A549 treated with ZK216348 at 1 μM for 4 hours (cell line): Measurements from ENCODE around the gene ZNF212. TPM values are rescaled to one million over a fixed set of nuclear protein-coding genes. Genes with fewer than 3 reads are reported as not detected.

Source experiments
- total RNA-seq: library from RNA; stranded (reverse); fragments of 200-300 nt; extraction: Qiagen RNA extraction; gene quantifications from 5 replicates; pipeline ENCODE4 v1.2.3, GENCODE V29; 2022; ENCODE audit warnings: low read depth

ZNF212 gene
- total RNA-seq: 8.7 to 11.7 TPM (median 11.1 TPM) in 5 replicates

DNA sequence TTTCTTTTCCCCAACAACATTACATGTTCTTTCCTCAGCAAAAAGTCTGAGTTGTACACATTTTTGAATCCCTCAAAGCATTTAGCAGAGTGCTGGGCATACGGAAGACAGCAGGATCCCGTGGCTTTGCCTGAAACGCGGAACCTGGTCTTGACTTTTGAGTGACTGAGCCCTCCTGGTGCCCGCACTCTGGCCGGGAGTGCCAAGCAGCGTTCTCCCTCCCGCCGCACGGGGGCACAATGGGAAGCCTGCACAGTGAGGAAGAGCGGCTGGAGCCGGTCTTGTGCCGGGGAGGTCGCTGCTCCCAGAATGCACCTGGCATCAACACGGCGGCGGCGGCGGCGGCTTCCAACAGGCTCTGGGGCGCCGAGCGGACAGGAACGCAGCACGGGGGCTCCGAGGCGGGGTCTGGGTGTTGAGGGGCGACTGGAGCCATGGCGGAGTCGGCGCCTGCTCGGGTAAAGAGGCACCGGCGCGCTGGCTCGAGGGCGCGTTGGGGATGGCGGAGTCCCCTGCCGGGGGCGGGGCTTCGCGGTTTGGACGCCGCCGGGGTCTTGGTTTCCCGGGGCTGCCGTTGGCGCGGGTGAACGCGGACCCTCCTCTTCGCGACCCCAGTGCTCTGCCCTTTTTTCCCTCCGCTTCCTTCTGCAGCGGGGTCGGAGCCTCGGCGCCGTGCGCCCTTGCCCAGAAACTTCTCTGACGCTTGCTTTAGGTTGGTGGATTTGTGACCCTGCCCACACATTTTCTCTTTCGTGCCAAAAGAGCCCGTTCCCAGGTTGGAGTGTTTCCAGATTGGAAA lies at the start of gene ZNF212:
ZNF212 (plus strand) TSS at position 307 of the 799 bp plus-strand sequence; CDS start at position 435, 128 bp downstream.

DNA sequence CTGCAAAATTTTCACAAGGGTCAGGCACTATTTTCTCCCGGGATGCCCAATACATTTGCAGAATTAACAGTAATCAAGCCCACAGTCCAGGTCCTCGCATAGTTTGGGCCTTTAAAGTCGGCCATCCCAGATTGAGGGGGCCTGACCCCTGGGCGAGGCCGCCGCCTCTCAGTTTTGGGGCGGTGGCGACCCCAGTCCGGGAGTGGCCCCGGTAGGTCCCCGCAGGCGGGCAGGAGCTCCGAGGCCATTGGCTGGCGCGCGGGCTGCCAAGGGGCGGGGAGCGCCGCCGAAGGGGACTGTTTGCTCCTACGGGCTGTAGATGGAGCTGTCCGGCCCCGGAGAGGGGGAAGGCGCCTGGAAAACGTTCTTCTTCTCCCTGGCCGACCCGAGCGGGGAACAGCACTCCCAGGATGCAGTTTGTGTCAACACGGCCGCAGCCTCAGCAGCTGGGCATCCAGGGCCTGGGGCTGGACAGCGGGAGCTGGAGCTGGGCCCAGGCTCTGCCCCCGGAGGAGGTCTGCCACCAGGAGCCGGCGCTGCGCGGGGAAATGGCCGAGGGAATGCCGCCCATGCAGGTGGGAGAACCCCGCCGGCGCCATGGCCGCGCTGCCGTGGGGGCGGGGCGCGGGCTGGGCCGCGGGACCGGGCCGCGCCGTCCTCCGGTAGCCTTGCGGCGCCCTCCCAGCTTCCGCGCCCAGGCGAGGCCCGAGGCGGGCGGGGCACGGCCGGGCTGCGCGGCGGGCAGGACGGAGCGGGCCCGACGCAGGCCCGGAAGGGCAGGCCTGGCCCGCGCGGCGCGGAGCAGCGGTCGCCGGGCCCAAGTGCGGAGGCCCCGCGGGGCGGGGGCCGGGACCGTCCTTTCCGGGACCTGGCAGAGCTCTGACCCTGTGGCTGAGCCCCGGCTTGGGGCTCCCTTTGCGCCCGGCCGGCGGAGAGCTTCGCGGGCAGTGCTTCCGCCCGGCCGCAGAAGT lies 44.0 kb upstream of the ZNF212 start, which contains the start of gene ZNF282:
ZNF282 (plus strand) TSS at position 367 of the 971 bp plus-strand sequence; CDS start at position 411, 44 bp downstream.

DNA sequence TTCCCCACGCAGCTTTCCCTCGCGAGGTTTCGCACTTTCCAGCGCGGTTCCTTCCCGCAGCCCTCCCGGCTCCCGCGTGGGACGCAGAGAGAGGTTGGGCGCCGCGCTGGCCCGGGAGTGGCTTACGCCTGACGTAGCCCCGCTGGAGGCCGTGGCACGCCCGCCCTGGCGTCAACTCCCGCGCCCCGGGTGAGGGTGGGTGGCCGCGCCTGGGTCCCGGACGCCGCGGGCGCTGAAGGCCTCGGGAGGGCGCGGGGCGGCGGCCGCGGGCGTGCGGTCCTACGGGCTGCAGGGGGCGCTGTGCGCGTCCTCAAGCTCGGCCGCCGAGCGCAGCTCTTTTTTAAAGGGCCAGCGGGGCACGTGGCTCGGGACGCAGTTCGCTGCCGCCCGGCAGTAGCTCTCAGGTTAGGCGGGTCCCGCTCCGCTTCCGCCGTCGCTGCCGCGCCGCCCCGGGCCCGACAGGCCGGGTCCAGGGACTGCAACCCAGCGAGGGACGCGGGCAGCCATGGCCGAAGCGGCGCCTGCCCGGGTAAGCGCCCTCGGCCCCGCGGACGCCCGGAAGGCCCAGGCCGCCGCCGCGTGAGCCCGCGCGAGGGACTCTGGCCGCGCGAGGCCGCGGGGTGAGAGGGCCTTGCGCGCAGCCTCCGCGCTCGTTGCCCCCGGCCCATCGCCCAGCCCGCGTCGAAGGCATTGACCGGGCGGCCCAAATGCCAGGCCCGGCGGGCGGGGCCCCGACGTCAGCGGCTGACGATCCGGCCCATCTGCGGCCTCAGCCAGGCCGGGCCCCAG lies 22.6 kb downstream of the ZNF212 start, which contains the start of gene ZNF783:
ZNF783 (plus strand) TSS at position 368 of the 789 bp plus-strand sequence; CDS start at position 506, 138 bp downstream.

Other genes with a start within 250 kb of the ZNF212 start
- 171 to 184 TPM (median 176 TPM) in 5 replicates for gene PDIA4, start 211.1 kb upstream of the ZNF212 start, total RNA-seq
- 5.3 to 7.0 TPM (median 6.4 TPM) in 5 replicates for gene ZNF786, start 148.9 kb upstream of the ZNF212 start, total RNA-seq
- gene ZNF425, start 113.3 kb upstream of the ZNF212 start, total RNA-seq: 1.3 to 1.9 TPM (median 1.5 TPM) in 5 replicates
- gene ZNF398, start 92.2 kb upstream of the ZNF212 start, total RNA-seq: 8.5 to 10.6 TPM (median 9.9 TPM) in 5 replicates
- gene ZNF282, start 44.1 kb upstream of the ZNF212 start, total RNA-seq: 15.0 to 25.3 TPM (median 23.6 TPM) in 5 replicates
- 4.0 to 7.6 TPM (median 6.8 TPM) in 5 replicates for gene ZNF783, start 22.5 kb downstream of the ZNF212 start, total RNA-seq
- gene ZNF777, start 221.4 kb downstream of the ZNF212 start, total RNA-seq: 14.6 to 23.2 TPM (median 21.6 TPM) in 5 replicates